SK-N-MC (cell line): ENCODE results near the gene PFDN2.

Experiments
- DNase-seq: peaks from one replicate; pipeline ENCODE4 v3.0.0-alpha.2; 2011; ENCODE audit warnings: low read depth, low spot score
- H3K27ac ChIP-seq: fragments of 200-600 bp; sonication (generic); 2 replicates; pipeline ENCODE4 v1.5.1; 2016; ENCODE audit warnings: mixed run types
- H3K36me3 ChIP-seq: fragments of 200-600 bp; sonication (generic); 2 replicates; pipeline ENCODE4 v1.6.1; 2017; ENCODE audit warnings: antibody characterized with exemption, low read length, mixed read lengths; ENCODE audit not compliant: insufficient read depth
- H3K4me3 ChIP-seq: fragments of 200-600 bp; sonication (generic); 2 replicates; pipeline ENCODE4 v1.5.1; 2016
- H3K9ac ChIP-seq: fragments of 200-600 bp; sonication (generic); 2 replicates; pipeline ENCODE4 v1.8.0; 2017; ENCODE audit warnings: mixed run types, mixed read lengths; ENCODE audit not compliant: insufficient read length
- H3K9me3 ChIP-seq: fragments of 200-600 bp; sonication (generic); 2 replicates; pipeline ENCODE4 v1.6.1; 2017; ENCODE audit warnings: low read depth, mild to moderate bottlenecking, antibody characterized with exemption, low read length, moderate library complexity, mixed read lengths
- EZH2 ChIP-seq: fragments of 200-600 bp; sonication (generic); IDR thresholded peaks from one replicate; pipeline ENCODE4 v1.6.1; 2017; ENCODE audit warnings: antibody characterized with exemption
- FOXP2 ChIP-seq: optimal IDR thresholded peaks from 2 replicates; pipeline ENCODE3; 2011; ENCODE audit warnings: mild to moderate bottlenecking, moderate library complexity; ENCODE audit not compliant: insufficient read depth; ENCODE audit errors: extremely low read length, control extremely low read depth
- POLR2AphosphoS5 ChIP-seq: IDR thresholded peaks from 2 replicates; pipeline ENCODE4 v1.6.1; 2012; ENCODE audit warnings: mild to moderate bottlenecking, low read depth, low read length, borderline replicate concordance

PFDN2 gene

GRCh38 chr1:161099090-161099802, 18.6 kb downstream of the PFDN2 start:
- Histone ChIP-seq H3K9me3 (no peaks in the 10 kb centered on the region), H3K27ac (no peak overlapping the region), H3K36me3 (peaks cover 24% of the 10 kb centered on the region), H3K9ac (no peak overlapping the region), H3K4me3 (no peak overlapping the region)
- TF ChIP-seq POLR2AphosphoS5 (no peak), EZH2 (no peak), FOXP2 (no peak)
- DNase-seq: no peak

GRCh38 chr1:161098210-161099068, 19.4 kb downstream of the PFDN2 start, which contains the start of gene KLHDC9:
Gene KLHDC9, plus strand, starts transcription at chr1:161098361. Its CDS starts 175 bp downstream, at chr1:161098536.
- peaks cover 24% of the 10 kb centered on the region for H3K36me3 ChIP-seq
- no peak for TF ChIP-seq FOXP2
- no peak within 1 kb of the TSS for H3K27ac ChIP-seq
- no peaks in the 10 kb centered on the region for H3K9me3 ChIP-seq
- H3K4me3 ChIP-seq: no peak within 1 kb of the TSS
- no peak within 1 kb of the TSS for H3K9ac ChIP-seq
- no peak for DNase-seq

GRCh38 chr1:161096530-161096929, 21.3 kb downstream of the PFDN2 start:
- Histone ChIP-seq H3K9me3 (no peaks in the 10 kb centered on the region), H3K4me3 (no peak overlapping the region), H3K36me3 (peaks cover 14% of the 10 kb centered on the region), H3K27ac (no peak overlapping the region), H3K9ac (no peak overlapping the region)
- no peak for DNase-seq
- TF ChIP-seq EZH2 (no peak), POLR2AphosphoS5 (no peak), FOXP2 (no peak)

DNA sequence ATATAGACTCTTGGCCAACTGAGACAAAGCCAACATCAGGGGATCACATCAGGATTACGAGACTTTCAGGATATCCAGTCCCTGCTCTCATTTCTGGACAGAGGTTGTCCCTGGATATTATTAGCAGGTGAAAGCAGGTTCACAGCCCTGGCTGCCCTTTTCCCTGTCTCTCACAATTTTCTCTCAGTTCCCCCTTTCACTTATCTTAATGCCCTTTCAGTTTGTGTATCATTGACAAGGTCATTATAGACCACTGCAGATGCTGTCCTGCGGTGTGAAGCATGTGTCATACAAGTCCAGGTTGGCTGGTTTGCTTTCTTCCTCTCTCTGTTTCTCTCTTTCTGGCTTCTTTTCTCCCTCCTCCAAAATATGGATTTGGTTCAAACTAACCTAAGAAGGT, 21.8 kb downstream of the PFDN2 start:
- no peak overlapping the region for H3K9ac ChIP-seq
- TF ChIP-seq EZH2 (no peak), POLR2AphosphoS5 (no peak), FOXP2 (no peak)
- H3K27ac ChIP-seq: no peak overlapping the region
- no peak for DNase-seq
- H3K9me3 ChIP-seq: no peaks in the 10 kb centered on the region
- peaks cover 11% of the 10 kb centered on the region for H3K36me3 ChIP-seq
- H3K4me3 ChIP-seq: no peak overlapping the region

GRCh38 chr1:161095230-161095629, 22.6 kb downstream of the PFDN2 start:
- no peak for TF ChIP-seq POLR2AphosphoS5
- TF ChIP-seq EZH2: no peak
- TF ChIP-seq FOXP2: no peak
- Histone ChIP-seq H3K9me3 (no peaks in the 10 kb centered on the region), H3K36me3 (peaks cover 9% of the 10 kb centered on the region), H3K9ac (no peak overlapping the region), H3K27ac (no peak overlapping the region), H3K4me3 (no peak overlapping the region)
- DNase-seq: no peak

DNA sequence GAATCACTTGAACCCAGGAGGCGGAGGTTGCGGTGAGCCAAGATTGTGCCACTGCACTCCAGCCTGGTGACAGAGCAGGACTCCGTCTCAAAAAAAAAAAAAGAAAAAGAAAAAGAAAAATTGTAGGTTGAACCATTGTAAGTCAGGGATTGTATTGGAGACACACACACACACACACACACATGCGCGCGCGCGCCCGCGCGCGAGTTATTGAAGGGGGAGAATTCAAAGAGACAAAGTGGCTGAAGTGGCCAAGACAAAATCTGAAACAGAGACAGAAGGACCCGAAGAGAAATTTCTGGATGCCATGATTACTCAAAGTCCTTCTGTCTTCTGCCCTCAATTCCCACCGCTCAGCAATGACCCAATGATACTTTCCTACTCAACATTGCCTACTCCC, 23.4 kb downstream of the PFDN2 start:
- no peak overlapping the region for H3K4me3 ChIP-seq

GRCh38 chr1:161092621-161093028, 25.2 kb downstream of the PFDN2 start:
- no peak for TF ChIP-seq POLR2AphosphoS5
- no peak for TF ChIP-seq EZH2
- TF ChIP-seq FOXP2: no peak
- no peak overlapping the region for H3K4me3 ChIP-seq
- no peaks in the 10 kb centered on the region for H3K9me3 ChIP-seq
- no peak overlapping the region for H3K27ac ChIP-seq
- no peaks in the 10 kb centered on the region for H3K36me3 ChIP-seq
- no peak overlapping the region for H3K9ac ChIP-seq
- DNase-seq: no peak

More for the DNA sequence above, 23.4 kb downstream of the PFDN2 start:
- no peak overlapping the region for H3K27ac ChIP-seq
- H3K9ac ChIP-seq: no peak overlapping the region
- H3K36me3 ChIP-seq: peaks cover 4% of the 10 kb centered on the region; the same call in 1 of the 2 replicates
- H3K9me3 ChIP-seq: no peaks in the 10 kb centered on the region
- no peak for DNase-seq
- no peak for TF ChIP-seq POLR2AphosphoS5

GRCh38 chr1:161091796-161092507, 25.9 kb downstream of the PFDN2 start:
- no peak overlapping the region for H3K4me3 ChIP-seq

More at GRCh38 chr1:161091796-161092507, 25.9 kb downstream of the PFDN2 start:
- no peak overlapping the region for H3K27ac ChIP-seq
- H3K9ac ChIP-seq: no peak overlapping the region
- H3K36me3 ChIP-seq: no peaks in the 10 kb centered on the region
- H3K9me3 ChIP-seq: no peaks in the 10 kb centered on the region
- TF ChIP-seq POLR2AphosphoS5: no peak
- TF ChIP-seq EZH2: no peak
- TF ChIP-seq FOXP2: no peak
- no peak for DNase-seq
